ENCODE results near the gene SIN3B.

GRCh38 chr19:16927883-16928282 is 98.7 kb downstream of the SIN3B start:
- TF ChIP-seq CTCF (conservative IDR thresholded peaks at IDR 0.05) = no peak
- TF ChIP-seq EZH2 (IDR thresholded peaks at IDR 0.05; ENCODE audit: low read depth) = no peak
